Activated naive CD8-positive, alpha-beta T cell treated with anti-CD3 and anti-CD28 coated beads, Interleukin-2, amount 50 U/mL, for 24 hours (primary cell): ENCODE measurements around the gene TULP4.

Experiments
- ATAC-seq: fragments of 150-1000 bp; cut with Tn5 transposase; one replicate; pipeline ENCODE4 v1.10.0; 2021
- DNase-seq: peaks from one replicate; pipeline ENCODE4 v3.0.0; 2021
- H3K27ac Mint-ChIP-seq: one replicate; pipeline ENCODE4 v1.8.0; 2021; ENCODE audit warnings: mild to moderate bottlenecking, mixed read lengths
- H3K27me3 Mint-ChIP-seq: one replicate; pipeline ENCODE4 v1.8.0; 2021; ENCODE audit warnings: mixed read lengths
- H3K36me3 Mint-ChIP-seq: one replicate; pipeline ENCODE4 v1.8.0; 2021; ENCODE audit warnings: low read depth, mixed read lengths
- H3K4me1 Mint-ChIP-seq: one replicate; pipeline ENCODE4 v1.8.0; 2021; ENCODE audit warnings: mixed read lengths
- H3K4me3 Mint-ChIP-seq: one replicate; pipeline ENCODE4 v1.8.0; 2021; ENCODE audit warnings: mild to moderate bottlenecking, moderate library complexity, mixed read lengths
- H3K9me3 Mint-ChIP-seq: one replicate; pipeline ENCODE4 v1.8.0; 2021; ENCODE audit warnings: mixed read lengths

The TULP4 gene

GRCh38 chr6:158441716-158442215 is 129.5 kb downstream of the TULP4 start:
- no peaks in the 10 kb centered on the region for H3K4me1 Mint-ChIP-seq
- H3K4me3 Mint-ChIP-seq, result no peak overlapping the region
- DNase-seq (no peak), ATAC-seq (no peak)
- no peaks in the 10 kb centered on the region for H3K9me3 Mint-ChIP-seq
- H3K27me3 Mint-ChIP-seq, result no peaks in the 10 kb centered on the region
- no peak overlapping the region for H3K27ac Mint-ChIP-seq
- peaks cover 2% of the 10 kb centered on the region for H3K36me3 Mint-ChIP-seq

- DNase-seq, result no peak
- H3K27me3 Mint-ChIP-seq, result no peaks in the 10 kb centered on the region
- H3K36me3 Mint-ChIP-seq, result peaks cover 2% of the 10 kb centered on the region
- no peaks in the 10 kb centered on the region for H3K9me3 Mint-ChIP-seq
- no peak overlapping the region for H3K27ac Mint-ChIP-seq
- no peak for ATAC-seq
- no peaks in the 10 kb centered on the region for H3K4me1 Mint-ChIP-seq
- no peak overlapping the region for H3K4me3 Mint-ChIP-seq
Observed at GRCh38 chr6:158442306-158442705, 130.0 kb downstream of the TULP4 start.

GRCh38 chr6:158445426-158446085 is 133.3 kb downstream of the TULP4 start:
- Mint-ChIP-seq H3K4me3 (no peak overlapping the region), H3K27ac (no peak overlapping the region), H3K27me3 (no peaks in the 10 kb centered on the region), H3K4me1 (no peaks in the 10 kb centered on the region), H3K9me3 (no peaks in the 10 kb centered on the region), H3K36me3 (peaks cover 2% of the 10 kb centered on the region)
- ATAC-seq (no peak), DNase-seq (no peak)

GRCh38 chr6:158448856-158449255 is 136.6 kb downstream of the TULP4 start:
- no peaks in the 10 kb centered on the region for H3K9me3 Mint-ChIP-seq
- DNase-seq, result no peak
- peaks cover 6% of the 10 kb centered on the region for H3K36me3 Mint-ChIP-seq
- H3K27ac Mint-ChIP-seq, result no peak overlapping the region
- ATAC-seq, result no peak
- H3K4me1 Mint-ChIP-seq, result no peaks in the 10 kb centered on the region
- H3K4me3 Mint-ChIP-seq, result no peak overlapping the region
- no peaks in the 10 kb centered on the region for H3K27me3 Mint-ChIP-seq

GRCh38 chr6:158452191-158452590 is 139.9 kb downstream of the TULP4 start:
- H3K36me3 Mint-ChIP-seq, result peaks cover 11% of the 10 kb centered on the region
- no peak overlapping the region for H3K4me3 Mint-ChIP-seq
- no peaks in the 10 kb centered on the region for H3K27me3 Mint-ChIP-seq
- no peak for ATAC-seq
- no peak overlapping the region for H3K27ac Mint-ChIP-seq
- no peaks in the 10 kb centered on the region for H3K4me1 Mint-ChIP-seq
- DNase-seq, result no peak
- H3K9me3 Mint-ChIP-seq, result no peaks in the 10 kb centered on the region

GRCh38 chr6:158457131-158457530 is 144.9 kb downstream of the TULP4 start:
- Mint-ChIP-seq H3K27ac (no peak overlapping the region), H3K4me1 (no peaks in the 10 kb centered on the region), H3K36me3 (peaks cover 17% of the 10 kb centered on the region), H3K4me3 (no peak overlapping the region), H3K9me3 (no peaks in the 10 kb centered on the region), H3K27me3 (no peaks in the 10 kb centered on the region)
- ATAC-seq (no peak), DNase-seq (no peak)

GRCh38 chr6:158457616-158458278 is 145.5 kb downstream of the TULP4 start:
- DNase-seq (no peak), ATAC-seq (no peak)
- H3K27ac Mint-ChIP-seq, result no peak overlapping the region
- H3K9me3 Mint-ChIP-seq, result no peaks in the 10 kb centered on the region
- peaks cover 11% of the 10 kb centered on the region for H3K36me3 Mint-ChIP-seq
- no peak overlapping the region for H3K4me3 Mint-ChIP-seq
- H3K4me1 Mint-ChIP-seq, result no peaks in the 10 kb centered on the region
- H3K27me3 Mint-ChIP-seq, result no peaks in the 10 kb centered on the region

- Mint-ChIP-seq H3K27me3 (no peaks in the 10 kb centered on the region), H3K36me3 (peaks cover 18% of the 10 kb centered on the region), H3K4me1 (no peaks in the 10 kb centered on the region), H3K27ac (no peak overlapping the region), H3K4me3 (no peak overlapping the region), H3K9me3 (no peaks in the 10 kb centered on the region)
- ATAC-seq, result no peak
- no peak for DNase-seq
Observed at GRCh38 chr6:158459726-158460125, 147.5 kb downstream of the TULP4 start.

GRCh38 chr6:158460602-158461169 is 148.4 kb downstream of the TULP4 start:
- Mint-ChIP-seq H3K27ac (no peak overlapping the region), H3K36me3 (peaks cover 18% of the 10 kb centered on the region), H3K27me3 (no peaks in the 10 kb centered on the region), H3K4me3 (no peak overlapping the region), H3K9me3 (no peaks in the 10 kb centered on the region), H3K4me1 (no peaks in the 10 kb centered on the region)
- ATAC-seq (no peak), DNase-seq (no peak)

- ATAC-seq (no peak), DNase-seq (no peak)
- Mint-ChIP-seq H3K27ac (no peak overlapping the region), H3K4me3 (no peak overlapping the region), H3K27me3 (no peaks in the 10 kb centered on the region), H3K4me1 (no peaks in the 10 kb centered on the region), H3K36me3 (peaks cover 23% of the 10 kb centered on the region), H3K9me3 (no peaks in the 10 kb centered on the region)
Observed at GRCh38 chr6:158461954-158462353, 149.7 kb downstream of the TULP4 start.

GRCh38 chr6:158464483-158464882 is 152.2 kb downstream of the TULP4 start:
- DNase-seq, result no peak
- Mint-ChIP-seq H3K27me3 (no peaks in the 10 kb centered on the region), H3K4me1 (no peaks in the 10 kb centered on the region), H3K4me3 (no peak overlapping the region), H3K27ac (no peak overlapping the region), H3K9me3 (no peaks in the 10 kb centered on the region), H3K36me3 (peaks cover 24% of the 10 kb centered on the region)
- no peak for ATAC-seq

- no peak for DNase-seq
- Mint-ChIP-seq H3K9me3 (no peaks in the 10 kb centered on the region), H3K36me3 (peaks cover 27% of the 10 kb centered on the region), H3K4me3 (no peak overlapping the region), H3K27ac (no peak overlapping the region), H3K4me1 (no peaks in the 10 kb centered on the region), H3K27me3 (no peaks in the 10 kb centered on the region)
- ATAC-seq, result no peak
Observed at GRCh38 chr6:158465257-158465656, 153.0 kb downstream of the TULP4 start.

- H3K4me3 Mint-ChIP-seq, result no peak overlapping the region
- DNase-seq, result no peak
- H3K27me3 Mint-ChIP-seq, result no peaks in the 10 kb centered on the region
- no peaks in the 10 kb centered on the region for H3K9me3 Mint-ChIP-seq
- H3K27ac Mint-ChIP-seq, result no peak overlapping the region
- ATAC-seq, result no peak
- H3K36me3 Mint-ChIP-seq, result peaks cover 27% of the 10 kb centered on the region
- H3K4me1 Mint-ChIP-seq, result no peaks in the 10 kb centered on the region
Observed at GRCh38 chr6:158465747-158466146, 153.5 kb downstream of the TULP4 start.

GRCh38 chr6:158467923-158468322 is 155.7 kb downstream of the TULP4 start:
- H3K4me3 Mint-ChIP-seq, result no peak overlapping the region
- H3K4me1 Mint-ChIP-seq, result no peaks in the 10 kb centered on the region
- no peak overlapping the region for H3K27ac Mint-ChIP-seq
- peaks cover 26% of the 10 kb centered on the region for H3K36me3 Mint-ChIP-seq
- no peak for DNase-seq
- no peaks in the 10 kb centered on the region for H3K9me3 Mint-ChIP-seq
- H3K27me3 Mint-ChIP-seq, result no peaks in the 10 kb centered on the region
- ATAC-seq, result no peak

- DNase-seq (no peak), ATAC-seq (no peak)
- Mint-ChIP-seq H3K27me3 (no peaks in the 10 kb centered on the region), H3K27ac (no peak overlapping the region), H3K36me3 (peaks cover 21% of the 10 kb centered on the region), H3K4me3 (no peak overlapping the region), H3K9me3 (no peaks in the 10 kb centered on the region), H3K4me1 (no peaks in the 10 kb centered on the region)
Observed at GRCh38 chr6:158468666-158469065, 156.4 kb downstream of the TULP4 start.
